ENCODE data around the gene RIN3.

DNA sequence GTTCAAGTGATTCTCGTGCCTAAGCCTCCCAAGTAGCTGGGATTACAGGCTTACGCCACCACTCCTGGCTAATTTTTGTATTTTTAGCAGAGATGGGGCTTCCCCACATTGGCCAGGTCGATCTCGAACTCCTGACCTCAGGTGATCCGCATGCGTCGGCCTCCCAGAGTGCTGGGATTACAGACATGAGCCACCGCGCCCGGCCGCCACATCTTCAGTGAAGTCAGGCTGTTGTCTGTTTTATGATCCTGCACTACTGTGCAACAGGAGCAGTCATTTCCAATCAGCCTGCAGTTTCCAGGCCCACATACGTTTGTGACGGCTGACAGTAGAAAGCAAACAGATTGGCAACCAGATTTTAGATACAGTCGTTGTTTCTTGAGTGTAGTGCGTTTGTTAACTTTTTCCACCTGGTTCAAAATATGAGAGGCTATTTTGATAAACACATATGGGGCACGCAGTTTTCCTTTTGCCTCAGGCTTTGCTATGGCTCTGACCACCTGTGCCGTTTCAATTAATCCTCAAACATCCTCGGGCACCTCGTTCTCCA is 160.1 kb downstream of the RIN3 start:
- TF ChIP-seq, protein P1, sequence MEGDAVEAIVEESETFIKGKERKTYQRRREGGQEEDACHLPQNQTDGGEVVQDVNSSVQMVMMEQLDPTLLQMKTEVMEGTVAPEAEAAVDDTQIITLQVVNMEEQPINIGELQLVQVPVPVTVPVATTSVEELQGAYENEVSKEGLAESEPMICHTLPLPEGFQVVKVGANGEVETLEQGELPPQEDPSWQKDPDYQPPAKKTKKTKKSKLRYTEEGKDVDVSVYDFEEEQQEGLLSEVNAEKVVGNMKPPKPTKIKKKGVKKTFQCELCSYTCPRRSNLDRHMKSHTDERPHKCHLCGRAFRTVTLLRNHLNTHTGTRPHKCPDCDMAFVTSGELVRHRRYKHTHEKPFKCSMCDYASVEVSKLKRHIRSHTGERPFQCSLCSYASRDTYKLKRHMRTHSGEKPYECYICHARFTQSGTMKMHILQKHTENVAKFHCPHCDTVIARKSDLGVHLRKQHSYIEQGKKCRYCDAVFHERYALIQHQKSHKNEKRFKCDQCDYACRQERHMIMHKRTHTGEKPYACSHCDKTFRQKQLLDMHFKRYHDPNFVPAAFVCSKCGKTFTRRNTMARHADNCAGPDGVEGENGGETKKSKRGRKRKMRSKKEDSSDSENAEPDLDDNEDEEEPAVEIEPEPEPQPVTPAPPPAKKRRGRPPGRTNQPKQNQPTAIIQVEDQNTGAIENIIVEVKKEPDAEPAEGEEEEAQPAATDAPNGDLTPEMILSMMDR (IDR thresholded peaks at IDR 0.05; ENCODE audit: insufficient read depth, low read depth, low read length): no peak
- TF ChIP-seq EZH2 (IDR thresholded peaks at IDR 0.05; ENCODE audit: insufficient read depth, low read length): no peak

All from astrocyte (in vitro differentiated cells and primary cell).